Caco-2 (cell line): Measurements from ENCODE around the gene GRID1. TPM values are rescaled to one million over a fixed set of nuclear protein-coding genes. Genes with fewer than 3 reads are reported as not detected.

Experiments
- BruUV-seq: library from RNA; stranded (reverse); fragments of 400-500 nt; replicated peaks from 2 replicates; lab custom pipeline; 2021; lab: Mats Ljungman, UMichigan
- CTCF ChIA-PET: fragments of 300-600 bp; sonication (Branson Sonifier 250); formaldehyde crosslinking; loops from one replicate; lab custom pipeline; 2022; ENCODE audit warnings: antibody characterized with exemption; lab: Charles Lee
- POLR2A ChIA-PET: fragments of 300-600 bp; sonication (Branson Sonifier 250); formaldehyde crosslinking; loops from one replicate; lab custom pipeline; 2022; ENCODE audit warnings: antibody characterized with exemption; lab: Charles Lee
- DNase-seq, 2 experiments: peaks; one replicate each; pipeline versions ENCODE4 v3.0.0 to v3.0.0-alpha.2; 2020 to 2022
- H3K27me3 ChIP-seq: replicated peaks from 2 replicates; pipeline ENCODE4 v1.6.0; 2011; ENCODE audit warnings: low read length; ENCODE audit not compliant: control insufficient read depth, insufficient read depth
- H3K36me3 ChIP-seq: 2 replicates; pipeline ENCODE4 v1.5.1; 2011; ENCODE audit warnings: low read length; ENCODE audit not compliant: control insufficient read depth, insufficient read depth
- H3K4me1 ChIP-seq: fragments of 250-450 bp; sonication (Bioruptor Pico); 2 replicates; pipeline ENCODE4 v1.5.1; 2020; ENCODE audit warnings: mild to moderate bottlenecking
- H3K4me3 ChIP-seq: 2 replicates; pipeline ENCODE4 v1.5.1; 2011; ENCODE audit warnings: low read depth, mild to moderate bottlenecking, control low read depth, low read length
- H3K9me3 ChIP-seq: fragments of 250-450 bp; sonication (Bioruptor Pico); 2 replicates; pipeline ENCODE4 v1.5.1; 2020; ENCODE audit warnings: mild to moderate bottlenecking, moderate library complexity
- H3K27ac Mint-ChIP-seq: one replicate; pipeline ENCODE4 v1.8.0; 2022; ENCODE audit warnings: mixed read lengths; ENCODE audit not compliant: unreplicated experiment
- H3K27me3 Mint-ChIP-seq: one replicate; pipeline ENCODE4 v1.8.0; 2022; ENCODE audit warnings: mixed read lengths; ENCODE audit not compliant: insufficient read depth, unreplicated experiment
- H3K36me3 Mint-ChIP-seq: one replicate; pipeline ENCODE4 v1.8.0; 2022; ENCODE audit warnings: mild to moderate bottlenecking, mixed read lengths; ENCODE audit not compliant: insufficient read depth, unreplicated experiment
- H3K4me1 Mint-ChIP-seq: one replicate; pipeline ENCODE4 v1.8.0; 2022; ENCODE audit warnings: low read depth, mixed read lengths; ENCODE audit not compliant: unreplicated experiment
- H3K4me3 Mint-ChIP-seq: one replicate; pipeline ENCODE4 v1.8.0; 2022; ENCODE audit warnings: mild to moderate bottlenecking, moderate library complexity, mixed read lengths; ENCODE audit not compliant: unreplicated experiment
- H3K9me3 Mint-ChIP-seq: one replicate; pipeline ENCODE4 v1.8.0; 2022; ENCODE audit warnings: mixed read lengths; ENCODE audit not compliant: unreplicated experiment
- CTCF ChIP-seq, 2 experiments: fragments of 200-600 bp in 1 of 2; IDR thresholded peaks; 1 replicate in 1 of 2; 2 replicates in 1 of 2; pipeline versions ENCODE4 v1.5.1 to v1.8.0; 2011 to 2022; ENCODE audit warnings: antibody characterized with exemption in 1 of 2, control low read depth in 1 of 2, inconsistent platforms in 1 of 2, low read depth in 1 of 2, low read length in 1 of 2, mild to moderate bottlenecking in 1 of 2, moderate library complexity in 1 of 2; ENCODE audit not compliant: insufficient read depth in 1 of 2, severe bottlenecking in 1 of 2, unreplicated experiment in 1 of 2
- intact Hi-C: fragments of 100-400 bp; cut with micrococcal nuclease; formaldehyde crosslinking; loops from one replicate; pipeline ENCODE4 v1.10.0; 2022; ENCODE audit not compliant: unreplicated experiment
- total RNA-seq: library from RNA; stranded (reverse); gene quantifications from 2 replicates; pipeline ENCODE4 v1.2.3, GENCODE V29; 2022

Gene GRID1
- total RNA-seq, 1 experiment from 2014 or later, result 8.0 TPM

DNA sequence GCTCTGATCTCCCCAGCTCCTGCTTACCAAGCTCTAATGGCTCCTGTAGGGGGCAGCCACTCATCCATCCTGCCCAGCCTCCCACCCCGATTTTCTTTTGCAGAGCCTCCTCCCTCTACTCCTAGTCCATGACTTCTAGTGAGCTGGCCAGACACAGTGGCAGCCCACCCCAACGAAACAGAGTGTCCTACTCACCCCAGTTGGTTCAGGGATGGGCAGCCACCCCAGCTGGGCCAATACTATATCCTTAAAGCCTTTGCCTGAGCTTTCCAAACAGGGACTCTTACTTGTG lies 77.1 kb downstream of the GRID1 start:
- Mint-ChIP-seq H3K9me3 (no peaks in the 10 kb centered on the region), H3K4me3 (no peak overlapping the region), H3K36me3 (no peaks in the 10 kb centered on the region), H3K27ac (no peak overlapping the region), H3K4me1 (no peaks in the 10 kb centered on the region), H3K27me3 (peaks cover 11% of the 10 kb centered on the region)
- ChIA-PET CTCF (no interaction called here), POLR2A (no interaction called here)
- no peak for TF ChIP-seq CTCF (IDR thresholded peaks at IDR 0.05; ENCODE audit: insufficient read depth in 1 of 2, low read depth in 1 of 2, low read length in 1 of 2, severe bottlenecking in 1 of 2, unreplicated experiment in 1 of 2)
- no peak overlapping the region for H3K4me3 ChIP-seq
- H3K27me3 ChIP-seq, result no peaks in the 10 kb centered on the region
- intact Hi-C loops, result no loop called here
- no peaks in the 10 kb centered on the region for H3K4me1 ChIP-seq
- H3K36me3 ChIP-seq, result no peaks in the 10 kb centered on the region
- DNase-seq, result no peak
- no TSS peak for BruUV-seq
- no peaks in the 10 kb centered on the region for H3K9me3 ChIP-seq

GRCh38 chr10:86288695-86289576 lies 77.7 kb downstream of the GRID1 start:
- Mint-ChIP-seq H3K36me3 (no peaks in the 10 kb centered on the region), H3K27me3 (peaks cover 5% of the 10 kb centered on the region), H3K4me1 (no peaks in the 10 kb centered on the region), H3K9me3 (no peaks in the 10 kb centered on the region), H3K27ac (no peak overlapping the region), H3K4me3 (no peak overlapping the region)
- TF ChIP-seq CTCF (IDR thresholded peaks at IDR 0.05; ENCODE audit: insufficient read depth in 1 of 2, low read depth in 1 of 2, low read length in 1 of 2, severe bottlenecking in 1 of 2, unreplicated experiment in 1 of 2), result no peak
- BruUV-seq, result no TSS peak
- intact Hi-C loops, result no loop called here
- Histone ChIP-seq H3K4me3 (no peak overlapping the region), H3K9me3 (no peaks in the 10 kb centered on the region), H3K27me3 (no peaks in the 10 kb centered on the region), H3K4me1 (no peaks in the 10 kb centered on the region), H3K36me3 (no peaks in the 10 kb centered on the region)
- ChIA-PET CTCF (no interaction called here), POLR2A (no interaction called here)
- no peak for DNase-seq

DNA sequence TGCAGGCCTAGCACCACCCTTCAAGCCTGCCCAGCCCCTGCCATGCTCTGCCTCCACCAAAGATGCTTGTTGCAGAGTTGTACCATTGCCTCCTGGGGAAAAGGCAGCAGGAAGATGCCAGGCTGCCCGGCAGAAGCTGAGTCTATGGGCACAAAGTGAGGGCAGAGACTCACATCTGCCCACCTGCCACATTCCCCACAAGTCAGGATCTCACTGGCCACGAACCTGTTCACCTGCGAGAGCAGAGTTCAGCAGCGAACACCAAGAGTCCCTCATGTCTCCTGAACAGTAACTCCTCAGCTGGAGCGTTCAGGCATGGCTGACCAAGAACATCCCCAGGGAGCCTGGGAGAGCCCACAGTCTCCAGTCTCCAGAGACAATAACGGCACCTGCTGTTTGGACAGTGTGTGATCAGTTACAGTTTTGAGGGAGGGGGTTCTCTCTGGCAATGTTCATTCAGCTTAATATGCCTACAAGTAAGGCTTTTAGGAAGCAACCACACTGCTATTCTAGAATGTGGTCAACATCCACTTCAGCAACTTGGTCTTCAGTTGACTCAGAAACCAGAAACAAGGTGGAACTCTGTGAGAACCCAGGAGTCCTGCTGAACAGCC lies 78.5 kb downstream of the GRID1 start:
- Histone ChIP-seq H3K4me3 (no peak overlapping the region), H3K36me3 (no peaks in the 10 kb centered on the region), H3K9me3 (no peaks in the 10 kb centered on the region), H3K4me1 (no peaks in the 10 kb centered on the region), H3K27me3 (no peaks in the 10 kb centered on the region)
- Mint-ChIP-seq H3K27me3 (peaks cover 4% of the 10 kb centered on the region), H3K4me3 (no peak overlapping the region), H3K36me3 (no peaks in the 10 kb centered on the region), H3K9me3 (no peaks in the 10 kb centered on the region), H3K27ac (no peak overlapping the region), H3K4me1 (no peaks in the 10 kb centered on the region)
- no peak for DNase-seq
- no TSS peak for BruUV-seq
- intact Hi-C loops, result no loop called here
- ChIA-PET CTCF (no interaction called here), POLR2A (no interaction called here)
- no peak for TF ChIP-seq CTCF (IDR thresholded peaks at IDR 0.05; ENCODE audit: insufficient read depth in 1 of 2, low read depth in 1 of 2, low read length in 1 of 2, severe bottlenecking in 1 of 2, unreplicated experiment in 1 of 2)
